Gastrocnemius medialis (tissue), 4 donors: ENCODE data around the gene NUTM2F. TPM values are rescaled to one million over a fixed set of nuclear protein-coding genes. Genes with fewer than 3 reads are reported as not detected.
A peak's percentile ranks its signal among the peaks of the same experiment; 100 is the strongest.
"Not testable (repeated sequence)": the region's sequence is repeated elsewhere in the genome, so short reads cannot be mapped to it uniquely, and the experiment has no call there.

Experiments
- ATAC-seq, 2 donors: fragments of 150-250 bp; one replicate each; pipeline ENCODE4 v1.9.1; 2016
- DNase-seq, 2 donors: peaks; one replicate each; pipeline ENCODE4 v3.0.0-alpha.2; 2019
- H3K27ac ChIP-seq, 4 donors: fragments of 200-600 bp; sonication (generic); 1 replicate in 1 of 4; 2 replicates in 3 of 4; pipeline ENCODE4 v1.5.1; 2016 to 2018; ENCODE audit warnings: mild to moderate bottlenecking in 2 of 4, moderate library complexity in 1 of 4
- H3K27me3 ChIP-seq, 3 donors: fragments of 200-600 bp; sonication (generic) in 2 of 3; 1 replicate in 1 of 3; 2 replicates in 2 of 3; pipeline versions ENCODE4 v1.5.1 to v1.6.0; 2016 to 2019; ENCODE audit warnings: mild to moderate bottlenecking in 1 of 3, moderate library complexity in 1 of 3
- H3K36me3 ChIP-seq, 2 donors: fragments of 200-600 bp; sonication (generic) in 1 of 2; one replicate each; pipeline ENCODE4 v1.5.1; 2017 to 2018
- H3K4me1 ChIP-seq, 2 donors: fragments of 200-600 bp; sonication (generic) in 1 of 2; one replicate each; pipeline ENCODE4 v1.5.1; 2016 to 2017; ENCODE audit warnings: mild to moderate bottlenecking in 2 of 2
- H3K4me3 ChIP-seq, 4 donors: fragments of 200-600 bp; sonication (generic) in 3 of 4; 1 replicate in 1 of 4; 2 replicates in 3 of 4; pipeline ENCODE4 v1.5.1; 2016 to 2019; ENCODE audit warnings: mild to moderate bottlenecking in 2 of 4
- H3K9me3 ChIP-seq, 3 donors: fragments of 200-600 bp; sonication (generic) in 2 of 3; 1 replicate in 1 of 3; 2 replicates in 2 of 3; pipeline ENCODE4 v1.5.1; 2016 to 2019
- POLR2A ChIP-seq, 2 donors: fragments of 450-650 bp; IDR thresholded peaks; one replicate each; pipeline ENCODE4 v1.6.1; 2017; ENCODE audit warnings: antibody characterized with exemption in 2 of 2, mild to moderate bottlenecking in 2 of 2, moderate library complexity in 2 of 2
- in situ Hi-C, 4 donors: fragments of 200-750 bp; cut with MboI; loops; one replicate each; pipeline versions ENCODE4 v1.15.0 to v1.8.0; 2017; ENCODE audit warnings: low sequenced_read_pairs in 4 of 4
- intact Hi-C: fragments of 100-400 bp; cut with DNase I; formaldehyde crosslinking; loops from one replicate; pipeline ENCODE4 v1.15.1; 2023; ENCODE audit warnings: low total_unique reads
- total RNA-seq, 4 donors: library from RNA; depleted of rRNA; stranded (reverse); fragments of >200 nt; gene quantifications; one replicate each; pipeline versions ENCODE4 v1.1.0 to v1.2.3, GENCODE V29; 2016

The NUTM2F gene, protein sequence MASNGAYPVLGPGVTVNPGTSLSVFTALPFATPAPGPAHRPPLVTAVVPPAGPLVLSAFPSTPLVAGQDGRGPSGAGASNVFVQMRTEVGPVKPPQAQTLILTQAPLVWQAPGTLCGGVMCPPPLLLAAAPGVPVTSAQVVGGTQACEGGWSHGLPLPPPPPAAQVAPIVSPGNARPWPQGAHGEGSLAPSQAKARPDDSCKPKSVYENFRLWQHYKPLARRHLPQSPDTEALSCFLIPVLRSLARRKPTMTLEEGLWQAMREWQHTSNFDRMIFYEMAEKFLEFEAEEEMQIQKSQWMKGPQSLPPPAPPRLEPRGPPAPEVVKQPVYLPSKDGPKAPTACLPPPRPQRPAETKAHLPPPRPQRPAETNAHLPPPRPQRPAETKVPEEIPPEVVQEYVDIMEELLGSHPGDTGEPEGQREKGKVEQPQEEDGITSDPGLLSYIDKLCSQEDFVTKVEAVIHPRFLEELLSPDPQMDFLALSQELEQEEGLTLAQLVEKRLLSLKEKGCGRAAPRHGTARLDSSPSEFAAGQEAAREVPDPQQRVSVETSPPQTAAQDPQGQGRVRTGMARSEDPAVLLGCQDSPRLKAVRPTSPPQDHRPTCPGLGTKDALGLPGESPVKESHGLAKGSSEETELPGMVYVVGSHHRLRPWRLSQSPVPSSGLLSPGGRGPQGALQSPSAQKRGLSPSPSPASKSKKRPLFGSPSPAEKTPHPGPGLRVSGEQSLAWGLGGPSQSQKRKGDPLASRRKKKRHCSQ
- not detected for total RNA-seq

DNA sequence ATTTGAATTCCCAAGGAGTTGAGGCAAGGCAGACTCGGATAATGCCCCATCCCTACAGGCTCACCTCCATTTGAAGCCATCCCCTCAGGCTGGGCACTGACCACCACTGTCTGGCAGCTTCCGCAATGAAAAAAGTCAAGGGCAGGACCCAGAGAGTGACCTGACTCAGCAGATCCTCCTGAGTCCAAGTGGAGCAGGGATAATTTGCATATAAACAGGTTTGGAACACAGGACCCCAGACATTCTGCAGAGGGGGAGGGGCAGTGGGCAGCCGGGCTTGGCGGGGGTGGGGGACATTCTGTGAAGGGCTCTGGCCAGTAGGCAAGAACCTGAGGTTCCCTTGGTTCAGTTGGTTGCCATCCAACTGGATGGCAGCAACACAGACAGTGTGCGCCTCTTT is at the start of gene NUTM2F:
Gene NUTM2F, minus strand, starts transcription at position 101 of the 400 bp plus-strand sequence. Its CDS starts 21 bp downstream, at position 80.
- ATAC-seq, H3K27me3 ChIP-seq, in situ Hi-C loops, H3K27ac ChIP-seq, H3K4me1 ChIP-seq, H3K9me3 ChIP-seq, H3K36me3 ChIP-seq, intact Hi-C loops, H3K4me3 ChIP-seq, DNase-seq: not testable (repeated sequence)

DNA sequence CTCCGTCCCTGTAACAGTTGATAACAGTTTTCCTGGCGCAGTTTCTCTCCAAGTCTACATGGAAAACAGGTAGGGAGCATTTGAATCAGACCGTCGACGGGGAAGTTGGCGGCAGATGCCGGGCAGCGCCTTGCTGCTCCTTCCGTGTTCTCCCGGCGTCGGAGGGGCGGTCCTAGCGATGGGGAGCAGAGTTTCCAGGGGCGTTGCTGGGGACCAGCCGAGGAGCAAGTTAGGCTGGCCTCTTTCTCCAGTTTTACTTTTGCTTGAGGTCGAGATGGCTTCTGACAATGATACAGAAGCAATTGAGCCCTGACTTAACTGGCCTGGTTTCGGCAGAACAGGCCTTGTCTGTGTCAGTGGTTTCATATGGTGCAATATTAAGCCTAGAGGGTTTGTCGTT is 46.8 kb upstream of the NUTM2F start:
- H3K9me3 ChIP-seq, in situ Hi-C loops, H3K36me3 ChIP-seq, H3K27me3 ChIP-seq, H3K4me1 ChIP-seq: not testable (repeated sequence)
- intact Hi-C loops, result loop anchor here (10.0 kb wide), 1 partner anchor 210 kb away; no protein-coding TSS in a partner anchor
- ATAC-seq (peak; percentile 39 to 41), DNase-seq (peak in 1 of 2 donors; percentile 12)
- peak overlapping the region; percentile 36 to 63 (median 58) for H3K4me3 ChIP-seq
- peak overlapping the region; percentile 71 to 88 (median 77) for H3K27ac ChIP-seq

DNA sequence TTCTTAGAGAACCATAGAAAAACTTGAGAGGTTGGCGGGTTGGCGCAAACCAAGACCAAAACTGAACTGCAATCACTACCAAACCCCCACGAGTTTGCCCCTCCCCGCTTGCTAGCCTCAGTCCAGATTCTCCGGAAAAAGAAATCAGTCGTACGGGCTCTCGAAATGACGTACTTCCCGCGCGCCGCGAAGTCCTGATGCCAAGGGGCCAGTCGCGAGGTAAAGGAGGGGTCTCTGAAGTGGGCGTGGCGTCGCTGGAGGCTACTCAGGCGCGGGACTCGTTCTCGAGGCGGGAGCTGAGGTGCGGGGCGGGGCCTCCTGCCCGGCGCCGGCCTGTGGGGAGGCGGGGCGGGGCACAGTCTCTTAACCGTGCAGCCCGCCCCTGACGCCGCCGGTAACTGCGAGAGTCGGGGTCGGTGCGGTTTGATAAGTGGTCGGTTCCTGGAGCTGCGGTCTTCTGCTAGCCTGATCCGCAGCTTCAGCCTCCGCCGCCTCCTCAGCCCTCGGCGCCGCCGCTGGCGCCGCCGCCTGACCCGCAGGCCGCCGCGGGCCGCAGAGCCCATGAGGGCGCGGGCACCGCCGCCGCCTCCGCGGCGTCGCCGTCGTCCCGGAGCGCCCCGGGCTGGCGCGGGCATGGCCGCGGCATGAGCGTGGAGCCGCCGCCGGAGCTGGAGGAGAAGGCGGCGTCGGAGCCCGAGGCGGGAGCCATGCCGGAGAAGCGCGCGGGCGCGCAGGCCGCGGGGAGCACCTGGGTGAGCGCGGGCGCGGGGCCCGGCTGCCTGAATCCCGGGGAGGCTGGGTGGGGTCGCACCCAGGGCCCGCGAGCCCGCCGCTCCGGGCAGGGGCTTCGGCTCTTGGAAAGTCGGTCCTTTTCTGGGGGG is 46.0 kb upstream of the NUTM2F start:
- in situ Hi-C loops, result not testable (repeated sequence)

DNA sequence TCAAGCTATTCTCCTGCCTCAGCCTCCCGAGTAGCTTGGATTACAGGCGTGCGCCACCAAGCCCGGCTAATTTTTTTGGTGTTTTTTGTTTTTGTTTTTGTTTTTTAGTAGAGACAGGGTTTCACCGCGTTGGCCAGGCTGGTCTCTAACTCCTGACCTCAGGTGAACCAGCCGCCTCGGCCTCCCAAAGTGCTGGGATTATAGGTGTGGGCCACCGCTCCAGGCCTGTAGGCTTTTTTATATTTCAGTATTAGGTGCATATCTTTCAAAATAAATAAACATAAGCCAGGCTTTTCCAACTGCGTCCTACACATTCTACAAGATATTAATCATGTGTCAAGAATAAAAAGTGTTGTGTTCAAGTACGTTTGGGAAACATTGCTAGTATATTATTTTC is 45.3 kb upstream of the NUTM2F start:
- ATAC-seq, H3K27me3 ChIP-seq, in situ Hi-C loops, H3K36me3 ChIP-seq, H3K4me1 ChIP-seq, H3K9me3 ChIP-seq, DNase-seq: not testable (repeated sequence)
- H3K27ac ChIP-seq, result peak overlapping the region; percentile 71 to 88 (median 77)
- H3K4me3 ChIP-seq, result peak overlapping the region; percentile 36 to 67 (median 58)
- intact Hi-C loops, result loop anchor here (5.0 to 10.0 kb wide), 2 partner anchors 209 to 354 kb away; partner anchors contain the start of gene AOPEP

More for the DNA sequence above, 46.0 kb upstream of the NUTM2F start:
- intact Hi-C loops, result loop anchor here (5.0 to 10.0 kb wide), 2 partner anchors 210 to 353 kb away; partner anchors contain the start of gene AOPEP
- peak; percentile 87 to 92 for DNase-seq
- H3K9me3 ChIP-seq, H3K4me1 ChIP-seq, H3K36me3 ChIP-seq, H3K27me3 ChIP-seq: not testable (repeated sequence)
- TF ChIP-seq POLR2A (IDR thresholded peaks at IDR 0.05), result peak; percentile 89 to 92
- Histone ChIP-seq H3K27ac (peak overlapping the region; percentile 71 to 88 (median 77)), H3K4me3 (peak overlapping the region; percentile 36 to 67 (median 58))
- peak; percentile 83 to 86 for ATAC-seq

DNA sequence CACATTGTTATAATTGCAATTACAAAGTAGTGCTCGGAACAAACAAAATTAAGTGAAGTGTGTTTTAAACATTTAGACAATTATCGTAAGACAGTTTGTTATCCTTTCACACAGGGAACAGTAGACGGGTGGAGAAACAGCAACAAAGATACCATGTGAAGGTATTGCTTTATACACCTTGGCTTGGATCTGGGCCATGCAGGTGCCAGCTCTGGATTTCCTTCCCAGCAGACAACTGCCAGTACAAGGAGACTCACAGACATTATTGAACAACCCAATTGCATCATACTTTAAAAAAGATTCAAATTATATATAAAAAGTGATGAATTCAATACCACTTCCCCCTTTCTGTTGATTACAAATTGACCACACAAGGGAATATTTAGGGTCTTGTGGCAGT is 41.8 kb upstream of the NUTM2F start:
- H3K4me1 ChIP-seq, H3K36me3 ChIP-seq, H3K4me3 ChIP-seq, H3K27ac ChIP-seq, H3K27me3 ChIP-seq, DNase-seq, H3K9me3 ChIP-seq, in situ Hi-C loops, ATAC-seq: not testable (repeated sequence)
- intact Hi-C loops, result loop anchor here (5.0 to 10.0 kb wide), 2 partner anchors 205 to 357 kb away; partner anchors contain the start of gene AOPEP

DNA sequence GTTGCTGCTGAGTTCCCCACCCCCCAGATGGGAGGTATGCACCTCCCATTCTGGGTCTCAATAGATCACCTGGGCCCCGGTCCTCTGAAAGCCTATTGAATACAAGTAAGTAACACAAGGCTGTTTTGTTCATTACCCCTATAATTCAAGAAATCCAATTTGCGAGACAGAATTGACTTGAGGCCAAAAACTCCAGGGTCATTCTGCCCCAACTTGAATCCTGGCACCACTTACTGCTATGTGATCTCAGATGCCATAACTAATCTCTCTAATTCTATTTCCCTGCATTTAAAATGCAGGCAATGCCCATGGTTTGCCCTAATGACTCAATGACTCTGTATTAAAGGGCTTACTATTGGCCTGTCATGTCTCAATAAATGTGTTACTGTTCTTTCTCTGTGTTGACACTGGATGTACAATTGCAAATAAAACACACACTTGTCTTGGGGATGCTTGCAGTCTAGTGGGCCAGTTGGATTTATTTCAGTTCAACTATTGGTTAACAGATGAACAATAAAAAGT is 35.7 kb upstream of the NUTM2F start:
- DNase-seq, intact Hi-C loops: not testable (repeated sequence)

DNA sequence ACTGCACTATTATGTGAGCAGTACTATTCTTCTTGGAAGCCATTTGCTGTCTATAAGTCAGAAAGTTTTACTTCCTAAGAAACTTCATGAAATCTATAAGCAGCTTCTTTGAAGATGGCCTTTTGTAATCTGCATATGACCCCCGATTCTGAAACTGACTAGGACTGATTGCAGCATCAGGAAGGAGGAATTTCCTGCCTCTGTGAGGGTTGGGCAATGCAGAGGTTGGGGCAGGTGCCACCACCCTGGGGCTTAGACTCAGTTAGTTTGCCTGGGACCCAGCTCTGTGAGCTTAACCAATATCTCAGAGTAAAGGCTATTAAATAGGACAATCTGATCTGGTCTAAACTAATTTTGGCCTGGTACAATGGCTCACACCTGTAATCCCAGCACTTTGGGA is 28.7 kb upstream of the NUTM2F start:
- H3K36me3 ChIP-seq, H3K4me1 ChIP-seq, H3K4me3 ChIP-seq, H3K27me3 ChIP-seq, in situ Hi-C loops, DNase-seq, ATAC-seq, intact Hi-C loops, H3K27ac ChIP-seq, H3K9me3 ChIP-seq: not testable (repeated sequence)

More for the DNA sequence above, 35.7 kb upstream of the NUTM2F start:
- H3K4me1 ChIP-seq, in situ Hi-C loops, H3K27ac ChIP-seq, H3K36me3 ChIP-seq, H3K9me3 ChIP-seq, H3K27me3 ChIP-seq, H3K4me3 ChIP-seq, ATAC-seq: not testable (repeated sequence)

DNA sequence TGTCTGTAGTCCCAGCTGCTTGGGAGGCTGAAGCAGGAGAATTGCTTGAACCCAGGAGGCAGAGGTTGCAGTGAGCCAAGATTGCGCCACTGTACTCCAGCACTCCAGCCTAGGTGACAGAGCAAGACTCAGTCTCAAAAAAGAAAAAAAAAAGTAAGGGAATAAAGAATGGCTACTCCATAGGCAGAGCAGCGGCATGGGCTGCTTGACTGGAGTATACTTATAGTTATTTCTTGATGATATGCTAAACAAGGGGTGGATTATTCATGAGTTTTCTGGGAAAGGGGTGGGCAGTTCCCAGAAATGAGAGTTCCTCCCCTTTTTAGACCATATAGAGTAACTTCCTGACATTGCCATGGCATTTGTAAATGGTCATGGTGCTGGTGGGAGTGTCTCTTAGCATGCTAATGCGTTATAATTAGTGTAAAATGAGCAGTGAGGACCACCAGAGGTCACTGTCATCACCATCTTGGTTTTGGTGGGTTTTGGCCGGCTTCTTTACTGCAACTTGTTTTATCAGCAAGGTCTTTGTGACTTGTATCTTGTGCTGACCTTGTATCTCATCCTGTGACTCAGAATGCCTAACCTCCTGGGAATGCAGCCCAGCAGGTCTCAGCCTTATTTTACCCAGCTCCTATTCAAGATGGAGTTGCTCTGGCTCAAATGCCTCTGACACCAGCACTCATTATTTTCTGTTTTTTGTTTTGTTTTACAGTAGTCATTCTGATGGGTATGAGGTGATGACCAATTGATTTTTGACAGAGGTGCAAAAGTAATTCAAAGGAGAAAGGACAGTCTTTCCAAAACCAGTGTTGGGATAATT is 23.7 kb upstream of the NUTM2F start:
- H3K9me3 ChIP-seq, H3K36me3 ChIP-seq, H3K27me3 ChIP-seq, intact Hi-C loops, H3K27ac ChIP-seq, H3K4me3 ChIP-seq, ATAC-seq, in situ Hi-C loops, DNase-seq, H3K4me1 ChIP-seq: not testable (repeated sequence)

DNA sequence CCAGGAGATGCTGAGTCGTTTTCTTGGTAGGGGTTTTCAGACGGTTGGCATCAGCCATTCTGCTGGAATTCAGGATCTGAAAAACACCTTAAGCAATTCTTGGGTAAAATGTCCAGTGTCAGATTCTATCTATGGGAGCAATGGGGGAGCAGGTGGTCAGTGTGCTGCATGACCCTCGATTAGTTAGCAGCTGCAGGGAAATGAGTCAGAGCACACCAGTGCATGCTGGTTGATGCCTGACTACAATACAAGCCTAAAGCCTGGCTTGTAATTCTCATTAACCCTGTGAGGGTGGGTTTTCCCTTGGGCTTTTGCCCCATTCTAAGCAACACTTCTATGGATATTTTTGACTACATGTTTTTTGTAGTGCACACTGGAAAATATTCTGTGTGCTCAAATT is 20.3 kb upstream of the NUTM2F start:
- DNase-seq, in situ Hi-C loops: not testable (repeated sequence)

DNA sequence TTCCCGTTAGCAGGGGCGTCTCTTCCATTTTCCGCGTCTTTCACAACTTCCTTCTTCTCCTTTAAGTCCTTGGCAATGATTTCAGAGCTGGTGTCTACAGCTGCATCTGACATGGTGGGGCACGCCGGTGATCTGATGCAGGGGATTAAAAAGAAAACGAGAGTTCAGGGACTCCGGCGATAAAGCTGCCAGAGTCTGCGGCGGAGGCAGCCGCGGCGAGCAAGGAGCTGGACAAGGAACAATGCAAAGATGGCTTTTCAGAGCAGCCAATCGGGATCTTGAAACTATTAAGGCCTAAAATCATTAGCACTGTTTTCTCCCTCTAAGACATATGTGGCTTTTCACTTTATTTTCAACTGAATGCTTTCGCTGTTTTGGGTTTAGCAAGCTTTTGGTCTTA is 19.0 kb upstream of the NUTM2F start:
- H3K4me1 ChIP-seq, H3K27me3 ChIP-seq, H3K9me3 ChIP-seq, DNase-seq, H3K27ac ChIP-seq, H3K4me3 ChIP-seq, intact Hi-C loops, H3K36me3 ChIP-seq, in situ Hi-C loops, ATAC-seq: not testable (repeated sequence)

More for the DNA sequence above, 20.3 kb upstream of the NUTM2F start:
- intact Hi-C loops, H3K36me3 ChIP-seq, ATAC-seq, H3K4me1 ChIP-seq, H3K27ac ChIP-seq, H3K9me3 ChIP-seq, H3K4me3 ChIP-seq, H3K27me3 ChIP-seq: not testable (repeated sequence)
